WTC11 (cell line): ENCODE results near the gene ARSJ.

Experiments used
- CREM ChIP-seq: sonication (generic); formaldehyde crosslinking; IDR thresholded peaks from 2 replicates; pipeline ENCODE4 v1.8.1; 2022; ENCODE audit warnings: mild to moderate bottlenecking, missing genetic modification reagents, moderate library complexity
- HMGA2 ChIP-seq: fragments of 250-450 bp; sonication (Bioruptor Pico); IDR thresholded peaks from 2 replicates; pipeline ENCODE4 v1.4.0; 2021; ENCODE audit warnings: mild to moderate bottlenecking, moderate library complexity
- KAT7 ChIP-seq: sonication (generic); formaldehyde crosslinking; IDR thresholded peaks from 2 replicates; pipeline ENCODE4 v1.8.1; 2023; ENCODE audit warnings: missing genetic modification reagents, mild to moderate bottlenecking, borderline replicate concordance
- TEAD4 ChIP-seq: sonication (generic); formaldehyde crosslinking; IDR thresholded peaks from 2 replicates; pipeline ENCODE4 v1.8.0; 2022; ENCODE audit warnings: mild to moderate bottlenecking, missing genetic modification reagents
- TP53 ChIP-seq: sonication (generic); formaldehyde crosslinking; IDR thresholded peaks from 2 replicates; pipeline ENCODE4 v1.8.1; 2023; ENCODE audit warnings: mild to moderate bottlenecking, missing genetic modification reagents
- ZNF121 ChIP-seq: sonication (generic); formaldehyde crosslinking; IDR thresholded peaks from 2 replicates; pipeline ENCODE4 v1.8.0; 2023; ENCODE audit warnings: missing genetic modification reagents
- TF ChIP-seq, protein P1 (sequence below): fragments of 200-600 bp; IDR thresholded peaks from 2 replicates; pipeline ENCODE4 v1.8.0; 2022; ENCODE audit warnings: antibody characterized with exemption
- TF ChIP-seq, protein P2 (sequence below): sonication (generic); formaldehyde crosslinking; IDR thresholded peaks from 2 replicates; pipeline ENCODE4 v1.8.1; 2023; ENCODE audit warnings: mild to moderate bottlenecking, missing genetic modification reagents, moderate library complexity
- TF ChIP-seq, protein P3 (sequence below): sonication (generic); formaldehyde crosslinking; IDR thresholded peaks from 2 replicates; pipeline ENCODE4 v1.8.1; 2022; ENCODE audit warnings: low read depth, mild to moderate bottlenecking, moderate library complexity, missing genetic modification reagents, borderline replicate concordance
- TF ChIP-seq, protein P4 (sequence below): sonication (generic); formaldehyde crosslinking; IDR thresholded peaks from 2 replicates; pipeline ENCODE4 v1.8.1; 2023; ENCODE audit warnings: mild to moderate bottlenecking, missing genetic modification reagents, borderline replicate concordance
- TF ChIP-seq, protein P5 (sequence below): sonication (generic); formaldehyde crosslinking; IDR thresholded peaks from 2 replicates; pipeline ENCODE4 v1.8.1; 2023; ENCODE audit warnings: mild to moderate bottlenecking, missing genetic modification reagents
- TF ChIP-seq, protein P6 (sequence below): sonication (generic); formaldehyde crosslinking; IDR thresholded peaks from 2 replicates; pipeline ENCODE4 v1.8.1; 2022; ENCODE audit warnings: low read depth, missing genetic modification reagents, borderline replicate concordance
- TF ChIP-seq, protein P7 (sequence below): sonication (generic); formaldehyde crosslinking; IDR thresholded peaks from 2 replicates; pipeline ENCODE4 v1.8.1; 2022; ENCODE audit warnings: mild to moderate bottlenecking, moderate library complexity, missing genetic modification reagents

DNA sequence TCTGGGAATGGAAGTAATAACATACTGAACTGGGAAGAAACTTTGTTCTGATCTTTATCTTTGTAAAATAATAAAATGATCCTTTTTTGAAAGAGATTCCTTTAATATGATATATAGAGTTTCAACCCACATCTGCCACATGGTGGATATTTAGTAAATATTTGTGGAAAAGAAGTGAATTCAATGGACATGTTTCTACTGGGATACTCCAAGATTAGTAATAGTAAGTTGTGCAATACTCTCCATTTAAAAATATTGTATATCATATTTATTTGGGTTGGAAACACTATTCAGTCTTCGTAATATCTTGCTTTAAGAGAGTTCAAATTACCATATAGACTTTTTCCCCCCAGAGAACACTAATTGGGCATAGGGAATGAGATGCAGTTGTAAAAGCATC, 17.8 kb upstream of the ARSJ start:
- TF ChIP-seq, protein P1, sequence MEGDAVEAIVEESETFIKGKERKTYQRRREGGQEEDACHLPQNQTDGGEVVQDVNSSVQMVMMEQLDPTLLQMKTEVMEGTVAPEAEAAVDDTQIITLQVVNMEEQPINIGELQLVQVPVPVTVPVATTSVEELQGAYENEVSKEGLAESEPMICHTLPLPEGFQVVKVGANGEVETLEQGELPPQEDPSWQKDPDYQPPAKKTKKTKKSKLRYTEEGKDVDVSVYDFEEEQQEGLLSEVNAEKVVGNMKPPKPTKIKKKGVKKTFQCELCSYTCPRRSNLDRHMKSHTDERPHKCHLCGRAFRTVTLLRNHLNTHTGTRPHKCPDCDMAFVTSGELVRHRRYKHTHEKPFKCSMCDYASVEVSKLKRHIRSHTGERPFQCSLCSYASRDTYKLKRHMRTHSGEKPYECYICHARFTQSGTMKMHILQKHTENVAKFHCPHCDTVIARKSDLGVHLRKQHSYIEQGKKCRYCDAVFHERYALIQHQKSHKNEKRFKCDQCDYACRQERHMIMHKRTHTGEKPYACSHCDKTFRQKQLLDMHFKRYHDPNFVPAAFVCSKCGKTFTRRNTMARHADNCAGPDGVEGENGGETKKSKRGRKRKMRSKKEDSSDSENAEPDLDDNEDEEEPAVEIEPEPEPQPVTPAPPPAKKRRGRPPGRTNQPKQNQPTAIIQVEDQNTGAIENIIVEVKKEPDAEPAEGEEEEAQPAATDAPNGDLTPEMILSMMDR: no peak
- TF ChIP-seq HMGA2 (CRISPR knock-in tag) (no peak), CREM (CRISPR knock-in tag) (no peak), KAT7 (CRISPR knock-in tag) (no peak), TEAD4 (CRISPR knock-in tag) (no peak), ZNF121 (CRISPR knock-in tag) (no peak), TP53 (CRISPR knock-in tag) (no peak)
- TF ChIP-seq, protein P2, sequence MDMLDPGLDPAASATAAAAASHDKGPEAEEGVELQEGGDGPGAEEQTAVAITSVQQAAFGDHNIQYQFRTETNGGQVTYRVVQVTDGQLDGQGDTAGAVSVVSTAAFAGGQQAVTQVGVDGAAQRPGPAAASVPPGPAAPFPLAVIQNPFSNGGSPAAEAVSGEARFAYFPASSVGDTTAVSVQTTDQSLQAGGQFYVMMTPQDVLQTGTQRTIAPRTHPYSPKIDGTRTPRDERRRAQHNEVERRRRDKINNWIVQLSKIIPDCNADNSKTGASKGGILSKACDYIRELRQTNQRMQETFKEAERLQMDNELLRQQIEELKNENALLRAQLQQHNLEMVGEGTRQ (CRISPR knock-in tag): no peak
- TF ChIP-seq, protein P3, sequence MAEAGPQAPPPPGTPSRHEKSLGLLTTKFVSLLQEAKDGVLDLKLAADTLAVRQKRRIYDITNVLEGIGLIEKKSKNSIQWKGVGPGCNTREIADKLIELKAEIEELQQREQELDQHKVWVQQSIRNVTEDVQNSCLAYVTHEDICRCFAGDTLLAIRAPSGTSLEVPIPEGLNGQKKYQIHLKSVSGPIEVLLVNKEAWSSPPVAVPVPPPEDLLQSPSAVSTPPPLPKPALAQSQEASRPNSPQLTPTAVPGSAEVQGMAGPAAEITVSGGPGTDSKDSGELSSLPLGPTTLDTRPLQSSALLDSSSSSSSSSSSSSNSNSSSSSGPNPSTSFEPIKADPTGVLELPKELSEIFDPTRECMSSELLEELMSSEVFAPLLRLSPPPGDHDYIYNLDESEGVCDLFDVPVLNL (CRISPR knock-in tag): no peak
- TF ChIP-seq, protein P4, sequence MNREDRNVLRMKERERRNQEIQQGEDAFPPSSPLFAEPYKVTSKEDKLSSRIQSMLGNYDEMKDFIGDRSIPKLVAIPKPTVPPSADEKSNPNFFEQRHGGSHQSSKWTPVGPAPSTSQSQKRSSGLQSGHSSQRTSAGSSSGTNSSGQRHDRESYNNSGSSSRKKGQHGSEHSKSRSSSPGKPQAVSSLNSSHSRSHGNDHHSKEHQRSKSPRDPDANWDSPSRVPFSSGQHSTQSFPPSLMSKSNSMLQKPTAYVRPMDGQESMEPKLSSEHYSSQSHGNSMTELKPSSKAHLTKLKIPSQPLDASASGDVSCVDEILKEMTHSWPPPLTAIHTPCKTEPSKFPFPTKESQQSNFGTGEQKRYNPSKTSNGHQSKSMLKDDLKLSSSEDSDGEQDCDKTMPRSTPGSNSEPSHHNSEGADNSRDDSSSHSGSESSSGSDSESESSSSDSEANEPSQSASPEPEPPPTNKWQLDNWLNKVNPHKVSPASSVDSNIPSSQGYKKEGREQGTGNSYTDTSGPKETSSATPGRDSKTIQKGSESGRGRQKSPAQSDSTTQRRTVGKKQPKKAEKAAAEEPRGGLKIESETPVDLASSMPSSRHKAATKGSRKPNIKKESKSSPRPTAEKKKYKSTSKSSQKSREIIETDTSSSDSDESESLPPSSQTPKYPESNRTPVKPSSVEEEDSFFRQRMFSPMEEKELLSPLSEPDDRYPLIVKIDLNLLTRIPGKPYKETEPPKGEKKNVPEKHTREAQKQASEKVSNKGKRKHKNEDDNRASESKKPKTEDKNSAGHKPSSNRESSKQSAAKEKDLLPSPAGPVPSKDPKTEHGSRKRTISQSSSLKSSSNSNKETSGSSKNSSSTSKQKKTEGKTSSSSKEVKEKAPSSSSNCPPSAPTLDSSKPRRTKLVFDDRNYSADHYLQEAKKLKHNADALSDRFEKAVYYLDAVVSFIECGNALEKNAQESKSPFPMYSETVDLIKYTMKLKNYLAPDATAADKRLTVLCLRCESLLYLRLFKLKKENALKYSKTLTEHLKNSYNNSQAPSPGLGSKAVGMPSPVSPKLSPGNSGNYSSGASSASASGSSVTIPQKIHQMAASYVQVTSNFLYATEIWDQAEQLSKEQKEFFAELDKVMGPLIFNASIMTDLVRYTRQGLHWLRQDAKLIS: no peak
- TF ChIP-seq, protein P5, sequence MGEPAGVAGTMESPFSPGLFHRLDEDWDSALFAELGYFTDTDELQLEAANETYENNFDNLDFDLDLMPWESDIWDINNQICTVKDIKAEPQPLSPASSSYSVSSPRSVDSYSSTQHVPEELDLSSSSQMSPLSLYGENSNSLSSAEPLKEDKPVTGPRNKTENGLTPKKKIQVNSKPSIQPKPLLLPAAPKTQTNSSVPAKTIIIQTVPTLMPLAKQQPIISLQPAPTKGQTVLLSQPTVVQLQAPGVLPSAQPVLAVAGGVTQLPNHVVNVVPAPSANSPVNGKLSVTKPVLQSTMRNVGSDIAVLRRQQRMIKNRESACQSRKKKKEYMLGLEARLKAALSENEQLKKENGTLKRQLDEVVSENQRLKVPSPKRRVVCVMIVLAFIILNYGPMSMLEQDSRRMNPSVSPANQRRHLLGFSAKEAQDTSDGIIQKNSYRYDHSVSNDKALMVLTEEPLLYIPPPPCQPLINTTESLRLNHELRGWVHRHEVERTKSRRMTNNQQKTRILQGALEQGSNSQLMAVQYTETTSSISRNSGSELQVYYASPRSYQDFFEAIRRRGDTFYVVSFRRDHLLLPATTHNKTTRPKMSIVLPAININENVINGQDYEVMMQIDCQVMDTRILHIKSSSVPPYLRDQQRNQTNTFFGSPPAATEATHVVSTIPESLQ: no peak
- TF ChIP-seq, protein P6, sequence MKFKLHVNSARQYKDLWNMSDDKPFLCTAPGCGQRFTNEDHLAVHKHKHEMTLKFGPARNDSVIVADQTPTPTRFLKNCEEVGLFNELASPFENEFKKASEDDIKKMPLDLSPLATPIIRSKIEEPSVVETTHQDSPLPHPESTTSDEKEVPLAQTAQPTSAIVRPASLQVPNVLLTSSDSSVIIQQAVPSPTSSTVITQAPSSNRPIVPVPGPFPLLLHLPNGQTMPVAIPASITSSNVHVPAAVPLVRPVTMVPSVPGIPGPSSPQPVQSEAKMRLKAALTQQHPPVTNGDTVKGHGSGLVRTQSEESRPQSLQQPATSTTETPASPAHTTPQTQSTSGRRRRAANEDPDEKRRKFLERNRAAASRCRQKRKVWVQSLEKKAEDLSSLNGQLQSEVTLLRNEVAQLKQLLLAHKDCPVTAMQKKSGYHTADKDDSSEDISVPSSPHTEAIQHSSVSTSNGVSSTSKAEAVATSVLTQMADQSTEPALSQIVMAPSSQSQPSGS (CRISPR knock-in tag): no peak
- TF ChIP-seq, protein P7, sequence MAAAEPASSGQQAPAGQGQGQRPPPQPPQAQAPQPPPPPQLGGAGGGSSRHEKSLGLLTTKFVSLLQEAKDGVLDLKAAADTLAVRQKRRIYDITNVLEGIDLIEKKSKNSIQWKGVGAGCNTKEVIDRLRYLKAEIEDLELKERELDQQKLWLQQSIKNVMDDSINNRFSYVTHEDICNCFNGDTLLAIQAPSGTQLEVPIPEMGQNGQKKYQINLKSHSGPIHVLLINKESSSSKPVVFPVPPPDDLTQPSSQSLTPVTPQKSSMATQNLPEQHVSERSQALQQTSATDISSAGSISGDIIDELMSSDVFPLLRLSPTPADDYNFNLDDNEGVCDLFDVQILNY: no peak
